GM18867 (cell line): ENCODE results near the gene SHISA8.
A peak's percentile ranks its signal among the peaks of the same experiment; 100 is the strongest.

ENCODE experiments used
- ATAC-seq: cut with Tn5 transposase; IDR thresholded peaks from one replicate; pipeline ENCODE4 v1.9.1; 2021; ENCODE audit warnings: mild to moderate bottlenecking, moderate library complexity; ENCODE audit not compliant: unreplicated experiment

Gene SHISA8

GRCh38 chr22:41934284-41935014 lies 19.6 kb upstream of the SHISA8 start:
- ATAC-seq = no peak

GRCh38 chr22:41933411-41934177 lies 18.7 kb upstream of the SHISA8 start:
- ATAC-seq = no peak

GRCh38 chr22:41932353-41932752 lies 17.5 kb upstream of the SHISA8 start:
- ATAC-seq = no peak

GRCh38 chr22:41931701-41932269 lies 16.9 kb upstream of the SHISA8 start:
- ATAC-seq = no peak

- no peak for ATAC-seq
These were observed 14.5 kb upstream of the SHISA8 start for GRCh38 chr22:41929418-41929810.

- ATAC-seq = no peak
These were observed 13.9 kb upstream of the SHISA8 start for GRCh38 chr22:41928593-41929417.

- ATAC-seq = no peak
These were observed 12.9 kb upstream of the SHISA8 start for GRCh38 chr22:41927813-41928212.

GRCh38 chr22:41925783-41926460 lies 11.0 kb upstream of the SHISA8 start:
- peak; percentile 47 for ATAC-seq

- no peak for ATAC-seq
These were observed 8.9 kb upstream of the SHISA8 start for GRCh38 chr22:41923595-41924276.

- no peak for ATAC-seq
These were observed 8.2 kb upstream of the SHISA8 start for GRCh38 chr22:41922940-41923594.

- no peak for ATAC-seq
These were observed 7.5 kb upstream of the SHISA8 start for GRCh38 chr22:41922328-41922727.

- ATAC-seq = peak; percentile 19
These were observed 5.5 kb upstream of the SHISA8 start for GRCh38 chr22:41920271-41920976.

- ATAC-seq = peak; percentile 46
These were observed 4.7 kb upstream of the SHISA8 start for GRCh38 chr22:41919357-41920224.

GRCh38 chr22:41917903-41918791 lies 3.3 kb upstream of the SHISA8 start:
- ATAC-seq = no peak

GRCh38 chr22:41917375-41917902 lies 2.6 kb upstream of the SHISA8 start:
- ATAC-seq = no peak

- no peak for ATAC-seq
These were observed 2.0 kb upstream of the SHISA8 start for GRCh38 chr22:41916745-41917358.
